ENCODE results near the gene TMEM151B. TPM values are rescaled to one million over a fixed set of nuclear protein-coding genes. Genes with fewer than 3 reads are reported as not detected.

TMEM151B gene
- total and polyA plus RNA-seq, 9 of the 15 experiments (the other 6 are each of a cell fraction or from before 2014, with no cell fraction given): not detected

DNA sequence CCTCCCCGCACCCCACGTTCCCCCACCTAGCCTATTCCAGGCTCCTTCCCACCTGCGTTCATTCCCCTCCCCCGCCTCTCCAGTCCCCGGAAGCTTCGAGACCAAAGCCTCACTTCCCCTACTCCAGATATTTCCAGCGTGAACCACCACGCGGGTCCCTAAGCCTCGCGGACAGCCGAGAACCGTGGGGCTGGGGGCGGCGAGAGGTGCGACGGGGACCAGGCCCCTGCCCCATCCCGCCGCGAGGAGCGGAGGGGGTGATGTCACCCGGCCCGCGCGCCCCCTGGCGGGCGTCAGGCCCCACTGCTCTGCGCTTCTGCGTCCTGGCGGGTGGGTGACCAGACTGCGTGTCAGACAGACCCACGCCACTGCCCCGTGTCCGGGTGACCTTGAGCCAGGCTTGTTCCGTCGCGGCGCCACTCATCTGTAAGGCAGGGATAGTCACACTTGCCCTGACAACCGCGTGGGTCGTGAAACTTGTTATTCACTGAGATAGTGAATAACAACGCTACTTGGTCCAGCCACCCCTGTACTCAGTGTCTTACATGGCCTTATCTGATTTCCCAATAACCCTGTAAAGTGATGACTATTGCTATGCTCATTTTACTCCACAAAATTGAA lies 32.3 kb upstream of the TMEM151B start (continued):
- TF ChIP-seq CEBPB (tag; IDR thresholded peaks at IDR 0.05) (peak; percentile 74), CBX2 (IDR thresholded peaks at IDR 0.05; ENCODE audit: insufficient read depth, low read length, poor library complexity, severe bottlenecking) (no peak), SNIP1 (IDR thresholded peaks at IDR 0.05; ENCODE audit: low read depth) (no peak), ELF2 (CRISPR knock-in tag; IDR thresholded peaks at IDR 0.05) (0 out of 2 replicates have a peak, but pooled peaks have one; percentile 70), ELF4 (CRISPR knock-in tag; IDR thresholded peaks at IDR 0.05) (0 out of 2 replicates have a peak, but pooled peaks have one; percentile 22), SIN3B (IDR thresholded peaks at IDR 0.05; ENCODE audit: low read depth) (peak; percentile 56; the same call in 1 of the 2 replicates), ZNF778 (CRISPR knock-in tag; IDR thresholded peaks at IDR 0.05) (no peak), CC2D1A (IDR thresholded peaks at IDR 0.05) (no peak), ZNF224 (CRISPR knock-in tag; IDR thresholded peaks at IDR 0.05) (no peak), ETV5 (CRISPR knock-in tag; IDR thresholded peaks at IDR 0.05; ENCODE audit: low read depth) (peak; percentile 78), ZBED1 (IDR thresholded peaks at IDR 0.05) (no peak), MEF2D (tag; conservative IDR thresholded peaks at IDR 0.05; ENCODE audit: low read depth) (no peak), KLF16 (IDR thresholded peaks at IDR 0.05) (0 out of 2 replicates have a peak, but pooled peaks have one; percentile 4), CBX5 (IDR thresholded peaks at IDR 0.05; ENCODE audit: borderline replicate concordance, low read depth) (0 out of 2 replicates have a peak, but pooled peaks have one; percentile 19), RHOXF2B (CRISPR knock-in tag; conservative IDR thresholded peaks at IDR 0.05) (0 out of 2 replicates have a peak, but pooled peaks have one; percentile 53), ZNF239 (CRISPR knock-in tag; IDR thresholded peaks at IDR 0.05) (no peak)
- TF ChIP-seq, protein P1, sequence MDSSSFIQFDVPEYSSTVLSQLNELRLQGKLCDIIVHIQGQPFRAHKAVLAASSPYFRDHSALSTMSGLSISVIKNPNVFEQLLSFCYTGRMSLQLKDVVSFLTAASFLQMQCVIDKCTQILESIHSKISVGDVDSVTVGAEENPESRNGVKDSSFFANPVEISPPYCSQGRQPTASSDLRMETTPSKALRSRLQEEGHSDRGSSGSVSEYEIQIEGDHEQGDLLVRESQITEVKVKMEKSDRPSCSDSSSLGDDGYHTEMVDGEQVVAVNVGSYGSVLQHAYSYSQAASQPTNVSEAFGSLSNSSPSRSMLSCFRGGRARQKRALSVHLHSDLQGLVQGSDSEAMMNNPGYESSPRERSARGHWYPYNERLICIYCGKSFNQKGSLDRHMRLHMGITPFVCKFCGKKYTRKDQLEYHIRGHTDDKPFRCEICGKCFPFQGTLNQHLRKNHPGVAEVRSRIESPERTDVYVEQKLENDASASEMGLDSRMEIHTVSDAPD (CRISPR knock-in tag; IDR thresholded peaks at IDR 0.05): no peak
- TF ChIP-seq, protein P2, sequence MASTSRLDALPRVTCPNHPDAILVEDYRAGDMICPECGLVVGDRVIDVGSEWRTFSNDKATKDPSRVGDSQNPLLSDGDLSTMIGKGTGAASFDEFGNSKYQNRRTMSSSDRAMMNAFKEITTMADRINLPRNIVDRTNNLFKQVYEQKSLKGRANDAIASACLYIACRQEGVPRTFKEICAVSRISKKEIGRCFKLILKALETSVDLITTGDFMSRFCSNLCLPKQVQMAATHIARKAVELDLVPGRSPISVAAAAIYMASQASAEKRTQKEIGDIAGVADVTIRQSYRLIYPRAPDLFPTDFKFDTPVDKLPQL (IDR thresholded peaks at IDR 0.05; ENCODE audit: extremely low read depth, insufficient read length): no peak
- TF ChIP-seq, protein P3, sequence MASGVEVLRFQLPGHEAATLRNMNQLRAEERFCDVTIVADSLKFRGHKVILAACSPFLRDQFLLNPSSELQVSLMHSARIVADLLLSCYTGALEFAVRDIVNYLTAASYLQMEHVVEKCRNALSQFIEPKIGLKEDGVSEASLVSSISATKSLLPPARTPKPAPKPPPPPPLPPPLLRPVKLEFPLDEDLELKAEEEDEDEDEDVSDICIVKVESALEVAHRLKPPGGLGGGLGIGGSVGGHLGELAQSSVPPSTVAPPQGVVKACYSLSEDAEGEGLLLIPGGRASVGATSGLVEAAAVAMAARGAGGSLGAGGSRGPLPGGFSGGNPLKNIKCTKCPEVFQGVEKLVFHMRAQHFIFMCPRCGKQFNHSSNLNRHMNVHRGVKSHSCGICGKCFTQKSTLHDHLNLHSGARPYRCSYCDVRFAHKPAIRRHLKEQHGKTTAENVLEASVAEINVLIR (CRISPR knock-in tag; IDR thresholded peaks at IDR 0.05): no peak
- TF ChIP-seq, protein P4, sequence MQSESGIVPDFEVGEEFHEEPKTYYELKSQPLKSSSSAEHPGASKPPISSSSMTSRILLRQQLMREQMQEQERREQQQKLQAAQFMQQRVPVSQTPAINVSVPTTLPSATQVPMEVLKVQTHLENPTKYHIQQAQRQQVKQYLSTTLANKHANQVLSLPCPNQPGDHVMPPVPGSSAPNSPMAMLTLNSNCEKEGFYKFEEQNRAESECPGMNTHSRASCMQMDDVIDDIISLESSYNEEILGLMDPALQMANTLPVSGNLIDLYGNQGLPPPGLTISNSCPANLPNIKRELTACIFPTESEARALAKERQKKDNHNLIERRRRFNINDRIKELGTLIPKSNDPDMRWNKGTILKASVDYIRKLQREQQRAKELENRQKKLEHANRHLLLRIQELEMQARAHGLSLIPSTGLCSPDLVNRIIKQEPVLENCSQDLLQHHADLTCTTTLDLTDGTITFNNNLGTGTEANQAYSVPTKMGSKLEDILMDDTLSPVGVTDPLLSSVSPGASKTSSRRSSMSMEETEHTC (IDR thresholded peaks at IDR 0.05): 0 out of 2 replicates have a peak, but pooled peaks have one; percentile 8
- TF ChIP-seq, protein P5, sequence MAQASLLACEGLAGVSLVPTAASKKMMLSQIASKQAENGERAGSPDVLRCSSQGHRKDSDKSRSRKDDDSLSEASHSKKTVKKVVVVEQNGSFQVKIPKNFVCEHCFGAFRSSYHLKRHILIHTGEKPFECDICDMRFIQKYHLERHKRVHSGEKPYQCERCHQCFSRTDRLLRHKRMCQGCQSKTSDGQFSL (CRISPR knock-in tag; IDR thresholded peaks at IDR 0.05): peak; percentile 92
- TF ChIP-seq, protein P5 (tag; IDR thresholded peaks at IDR 0.05): peak in 1 of 2 experiments; percentile 55; a peak in 1 of 4 replicates
- TF ChIP-seq, protein P6, sequence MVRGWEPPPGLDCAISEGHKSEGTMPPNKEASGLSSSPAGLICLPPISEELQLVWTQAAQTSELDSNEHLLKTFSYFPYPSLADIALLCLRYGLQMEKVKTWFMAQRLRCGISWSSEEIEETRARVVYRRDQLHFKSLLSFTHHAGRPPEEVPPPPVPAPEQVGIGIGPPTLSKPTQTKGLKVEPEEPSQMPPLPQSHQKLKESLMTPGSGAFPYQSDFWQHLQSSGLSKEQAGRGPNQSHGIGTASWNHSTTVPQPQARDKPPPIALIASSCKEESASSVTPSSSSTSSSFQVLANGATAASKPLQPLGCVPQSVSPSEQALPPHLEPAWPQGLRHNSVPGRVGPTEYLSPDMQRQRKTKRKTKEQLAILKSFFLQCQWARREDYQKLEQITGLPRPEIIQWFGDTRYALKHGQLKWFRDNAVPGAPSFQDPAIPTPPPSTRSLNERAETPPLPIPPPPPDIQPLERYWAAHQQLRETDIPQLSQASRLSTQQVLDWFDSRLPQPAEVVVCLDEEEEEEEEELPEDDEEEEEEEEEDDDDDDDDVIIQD (CRISPR knock-in tag; IDR thresholded peaks at IDR 0.05): no peak

Data from K562 (cell line).